ENCODE results near the gene SYNDIG1. TPM values are rescaled to one million over a fixed set of nuclear protein-coding genes. Genes with fewer than 3 reads are reported as not detected.

The SYNDIG1 gene
- total RNA-seq, 4 donors from 2014 or later = 0.45 TPM; not detected in 3

GRCh38 chr20:24452498-24453127 is 16.8 kb upstream of the SYNDIG1 start:
- no peak overlapping the region for H3K4me3 ChIP-seq (ENCODE audit: low read depth, poor library complexity, severe bottlenecking)
- intact Hi-C loops (cut with DNase I; ENCODE audit: low total_unique reads) = no loop called here
- 90% methylated on average over 9 of the region's 9 CpGs for WGBS, 2 donors
- TF ChIP-seq CTCF (IDR thresholded peaks at IDR 0.05) (no peak), POLR2A (IDR thresholded peaks at IDR 0.05) (no peak)
- peak in 1 of 2 donors; percentile 60 for DNase-seq (ENCODE audit: low spot score in 2 of 2)

DNA sequence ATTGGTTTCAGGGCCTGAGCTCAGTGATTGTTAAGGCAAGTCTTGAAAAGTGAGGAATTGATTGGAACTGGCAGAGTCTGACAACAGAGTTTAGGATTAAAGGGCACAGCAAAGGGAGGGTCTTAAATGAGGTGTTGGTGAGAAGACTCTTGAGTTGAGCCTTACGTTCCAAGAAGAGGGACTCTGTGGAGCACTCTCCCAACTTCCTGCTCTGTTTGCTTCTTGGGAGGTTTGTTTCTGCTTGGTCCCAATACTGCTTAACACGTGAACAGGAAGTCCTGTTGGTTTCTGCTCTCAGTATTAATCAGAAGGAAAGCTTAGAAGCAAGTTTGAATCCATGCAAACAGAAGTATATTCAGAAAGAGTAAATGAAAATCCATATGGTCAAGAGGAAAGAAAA is 15.6 kb upstream of the SYNDIG1 start:
- TF ChIP-seq CTCF (IDR thresholded peaks at IDR 0.05) (no peak), POLR2A (IDR thresholded peaks at IDR 0.05) (no peak)
- 52 to 59% methylated on average over 2 of the region's 2 CpGs for WGBS, 2 donors
- intact Hi-C loops (cut with DNase I; ENCODE audit: low total_unique reads) = no loop called here
- DNase-seq (ENCODE audit: low spot score in 2 of 2) = no peak
- no peak overlapping the region for H3K4me3 ChIP-seq (ENCODE audit: low read depth, poor library complexity, severe bottlenecking)

DNA sequence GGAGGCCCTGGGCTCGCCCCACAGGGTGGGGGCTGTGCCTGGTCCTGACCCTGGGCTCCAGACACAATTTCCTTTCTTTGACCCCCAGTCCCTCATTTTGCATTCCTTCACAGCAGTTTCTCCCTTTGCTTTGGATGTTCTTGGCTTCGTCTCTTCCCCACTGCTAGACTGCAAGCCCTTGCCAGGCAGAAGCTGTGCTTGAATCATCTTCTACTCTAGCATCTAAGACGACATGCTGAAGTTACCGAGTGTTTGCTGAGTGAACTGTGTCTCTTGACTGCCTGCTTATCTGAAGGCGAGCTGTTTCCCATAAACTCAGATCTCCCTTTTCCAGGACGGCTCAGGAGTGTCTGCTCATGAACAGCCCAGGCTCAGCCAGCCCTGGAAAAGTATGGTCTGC is 14.3 kb upstream of the SYNDIG1 start:
- intact Hi-C loops (cut with DNase I; ENCODE audit: low total_unique reads) = no loop called here
- 64 to 75% methylated on average over 6 of the region's 6 CpGs for WGBS, 2 donors
- DNase-seq (ENCODE audit: low spot score in 2 of 2) = no peak
- TF ChIP-seq POLR2A (IDR thresholded peaks at IDR 0.05) (no peak), CTCF (IDR thresholded peaks at IDR 0.05) (no peak)
- H3K4me3 ChIP-seq (ENCODE audit: low read depth, poor library complexity, severe bottlenecking) = no peak overlapping the region

GRCh38 chr20:24456398-24456781 is 13.0 kb upstream of the SYNDIG1 start:
- intact Hi-C loops (cut with DNase I; ENCODE audit: low total_unique reads) = no loop called here
- 74 to 86% methylated on average over 3 of the region's 3 CpGs for WGBS, 2 donors
- no peak overlapping the region for H3K4me3 ChIP-seq (ENCODE audit: low read depth, poor library complexity, severe bottlenecking)
- TF ChIP-seq CTCF (IDR thresholded peaks at IDR 0.05) (no peak), POLR2A (IDR thresholded peaks at IDR 0.05) (no peak)
- DNase-seq (ENCODE audit: low spot score in 2 of 2) = peak in 1 of 2 donors; percentile 42

DNA sequence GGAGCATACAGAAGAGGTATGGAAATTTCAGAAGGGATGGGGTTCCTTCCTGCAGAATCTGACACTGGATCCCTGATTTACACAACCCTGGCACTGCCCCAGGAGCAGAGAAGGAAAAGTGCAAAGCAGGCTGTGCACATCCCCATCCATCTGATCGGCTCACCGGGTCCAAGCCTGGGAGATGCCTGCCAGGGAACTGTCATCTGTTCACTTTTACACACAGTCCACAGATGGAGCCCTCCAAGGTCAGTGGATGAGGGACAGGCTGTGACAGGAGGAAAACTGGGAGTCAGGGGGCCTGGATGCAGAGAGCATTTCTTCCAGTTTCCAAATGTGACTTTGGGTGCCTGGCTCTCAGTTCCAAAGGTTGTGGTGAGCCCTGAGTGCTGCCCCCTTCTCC is 11.0 kb upstream of the SYNDIG1 start:
- DNase-seq (ENCODE audit: low spot score in 2 of 2) = peak in 1 of 2 donors; percentile 49
- 52 to 55% methylated on average over 2 of the region's 2 CpGs for WGBS, 2 donors
- TF ChIP-seq POLR2A (IDR thresholded peaks at IDR 0.05) = no peak
- no peak for TF ChIP-seq CTCF (IDR thresholded peaks at IDR 0.05)
- intact Hi-C loops (cut with DNase I; ENCODE audit: low total_unique reads) = no loop called here
- no peak overlapping the region for H3K4me3 ChIP-seq (ENCODE audit: low read depth, poor library complexity, severe bottlenecking)

DNA sequence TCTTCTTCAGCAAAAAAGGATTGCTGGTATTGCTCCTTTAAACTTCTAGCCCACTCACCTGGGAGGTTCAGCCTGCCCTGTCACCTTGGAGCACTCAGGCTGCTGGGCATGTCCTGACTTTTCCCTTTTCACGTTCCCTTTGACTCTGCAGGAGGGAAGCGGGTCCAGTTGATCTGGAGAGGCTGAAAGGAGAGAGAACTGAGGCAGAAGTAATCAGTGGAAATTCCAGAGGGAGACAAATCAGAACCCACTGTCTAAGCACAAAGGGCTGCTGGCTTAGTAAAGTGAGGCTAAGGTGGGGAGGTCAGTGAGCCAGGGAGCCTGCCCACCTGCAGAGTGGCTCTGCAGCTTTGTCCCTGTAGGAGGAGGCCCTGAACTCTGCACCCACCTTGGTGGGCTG is 9.7 kb upstream of the SYNDIG1 start:
- peak in 1 of 2 donors; percentile 49 for DNase-seq (ENCODE audit: low spot score in 2 of 2)
- intact Hi-C loops (cut with DNase I; ENCODE audit: low total_unique reads) = no loop called here
- no peak overlapping the region for H3K4me3 ChIP-seq (ENCODE audit: low read depth, poor library complexity, severe bottlenecking)
- 40 to 43% methylated on average over 2 of the region's 2 CpGs for WGBS, 2 donors
- no peak for TF ChIP-seq POLR2A (IDR thresholded peaks at IDR 0.05)
- TF ChIP-seq CTCF (IDR thresholded peaks at IDR 0.05) = no peak

Data from lower leg skin (tissue), 4 donors.